ENCODE results near the gene APLN.

DNA sequence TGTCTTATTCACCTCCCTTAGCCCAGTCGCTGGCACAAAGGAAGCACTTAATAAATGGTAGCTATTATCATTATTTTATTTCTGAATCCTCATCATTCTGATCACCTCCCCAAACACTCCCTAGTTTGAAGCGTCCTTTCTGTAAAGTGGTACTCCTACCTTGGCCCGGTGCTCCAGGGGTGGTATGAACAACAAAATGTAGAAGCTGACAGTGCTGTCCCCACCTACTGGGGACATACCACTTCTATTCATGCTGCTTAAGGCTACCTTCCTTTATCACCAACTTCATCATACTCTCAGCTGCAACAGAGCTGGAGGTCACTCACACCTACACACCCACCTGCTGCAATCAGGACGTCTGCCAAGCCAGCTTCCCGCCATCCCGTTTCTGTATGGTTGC is 40.8 kb upstream of the APLN start:
- TF ChIP-seq, protein P1, sequence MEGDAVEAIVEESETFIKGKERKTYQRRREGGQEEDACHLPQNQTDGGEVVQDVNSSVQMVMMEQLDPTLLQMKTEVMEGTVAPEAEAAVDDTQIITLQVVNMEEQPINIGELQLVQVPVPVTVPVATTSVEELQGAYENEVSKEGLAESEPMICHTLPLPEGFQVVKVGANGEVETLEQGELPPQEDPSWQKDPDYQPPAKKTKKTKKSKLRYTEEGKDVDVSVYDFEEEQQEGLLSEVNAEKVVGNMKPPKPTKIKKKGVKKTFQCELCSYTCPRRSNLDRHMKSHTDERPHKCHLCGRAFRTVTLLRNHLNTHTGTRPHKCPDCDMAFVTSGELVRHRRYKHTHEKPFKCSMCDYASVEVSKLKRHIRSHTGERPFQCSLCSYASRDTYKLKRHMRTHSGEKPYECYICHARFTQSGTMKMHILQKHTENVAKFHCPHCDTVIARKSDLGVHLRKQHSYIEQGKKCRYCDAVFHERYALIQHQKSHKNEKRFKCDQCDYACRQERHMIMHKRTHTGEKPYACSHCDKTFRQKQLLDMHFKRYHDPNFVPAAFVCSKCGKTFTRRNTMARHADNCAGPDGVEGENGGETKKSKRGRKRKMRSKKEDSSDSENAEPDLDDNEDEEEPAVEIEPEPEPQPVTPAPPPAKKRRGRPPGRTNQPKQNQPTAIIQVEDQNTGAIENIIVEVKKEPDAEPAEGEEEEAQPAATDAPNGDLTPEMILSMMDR (conservative IDR thresholded peaks at IDR 0.05): no peak
- no peak for TF ChIP-seq ZFX (IDR thresholded peaks at IDR 0.05)

Measured in C4-2B (cell line).